Hepatocyte (in vitro differentiated cells): ENCODE data around the gene NR2F2. TPM values are rescaled to one million over a fixed set of nuclear protein-coding genes. Genes with fewer than 3 reads are reported as not detected.

Source experiments
- DNase-seq: peaks from one replicate; pipeline ENCODE4 v3.0.0-alpha.2; 2016; ENCODE audit warnings: low spot score
- H2AFZ ChIP-seq: fragments of 200-600 bp; sonication (generic); 2 replicates; pipeline ENCODE4 v1.6.0; 2016; ENCODE audit warnings: antibody characterized with exemption, mild to moderate bottlenecking
- H3K27ac ChIP-seq: fragments of 200-600 bp; sonication (generic); 2 replicates; pipeline ENCODE4 v1.5.1; 2016; ENCODE audit warnings: mild to moderate bottlenecking
- H3K27me3 ChIP-seq: fragments of 200-600 bp; sonication (generic); 2 replicates; pipeline ENCODE4 v1.6.1; 2016
- H3K36me3 ChIP-seq: fragments of 200-600 bp; sonication (generic); replicated peaks from 2 replicates; pipeline ENCODE4 v1.5.1; 2016; ENCODE audit warnings: low read depth; ENCODE audit not compliant: insufficient read depth
- H3K4me1 ChIP-seq: fragments of 200-600 bp; sonication (generic); 2 replicates; pipeline ENCODE4 v1.5.1; 2016; ENCODE audit warnings: mild to moderate bottlenecking, moderate library complexity; ENCODE audit not compliant: insufficient read depth
- H3K4me2 ChIP-seq: fragments of 200-600 bp; sonication (generic); 2 replicates; pipeline ENCODE4 v1.6.0; 2016
- H3K4me3 ChIP-seq: fragments of 200-600 bp; sonication (generic); 2 replicates; pipeline ENCODE4 v1.5.1; 2016; ENCODE audit warnings: mild to moderate bottlenecking
- H3K79me2 ChIP-seq: fragments of 200-600 bp; sonication (generic); 2 replicates; pipeline ENCODE4 v1.6.0; 2017; ENCODE audit warnings: mild to moderate bottlenecking
- H3K9me2 ChIP-seq: fragments of 200-600 bp; sonication (generic); replicated peaks from 2 replicates; pipeline ENCODE4 v1.6.0; 2017; ENCODE audit warnings: mild to moderate bottlenecking; ENCODE audit not compliant: insufficient read depth
- H3K9me3 ChIP-seq: fragments of 200-600 bp; sonication (generic); 2 replicates; pipeline ENCODE4 v1.5.1; 2016; ENCODE audit warnings: low read depth, mild to moderate bottlenecking
- H4K20me1 ChIP-seq: fragments of 200-600 bp; sonication (generic); 2 replicates; pipeline ENCODE4 v1.6.0; 2016; ENCODE audit warnings: mild to moderate bottlenecking; ENCODE audit not compliant: insufficient read depth, poor library complexity, severe bottlenecking
- EZH2 ChIP-seq: fragments of 200-600 bp; sonication (generic); IDR thresholded peaks from 2 replicates; pipeline ENCODE4 v1.6.1; 2016; ENCODE audit warnings: antibody characterized with exemption, mild to moderate bottlenecking, borderline replicate concordance
- EZH2phosphoT487 ChIP-seq: fragments of 200-600 bp; sonication (generic); IDR thresholded peaks from one replicate; pipeline ENCODE4 v1.6.1; 2018; ENCODE audit warnings: antibody characterized with exemption, mild to moderate bottlenecking, low read depth, moderate library complexity; ENCODE audit not compliant: unreplicated experiment, severe bottlenecking
- WGBS: methylation state at CpG from one replicate; pipeline ENCODE4 v1.1.6; 2016; ENCODE audit warnings: low lambda C conversion rate; ENCODE audit errors: missing lambda C conversion rate; 5-methylcytosine and 5-hydroxymethylcytosine counted together
- polyA plus RNA-seq: library from polyadenylated mRNA; unstranded; fragments of >200 nt; fragmentation: Nextera tagmentation; extraction: Ambion mirVana; gene quantifications from 2 replicates; pipeline ENCODE4 v1.2.1, GENCODE V29; 2016
- total RNA-seq: library from RNA; depleted of rRNA; stranded (reverse); fragments of >200 nt; gene quantifications from 2 replicates; pipeline ENCODE4 v1.2.3, GENCODE V29; 2014
- TF ChIP-seq, protein P1 (sequence below): fragments of 200-600 bp; sonication (generic); IDR thresholded peaks from 2 replicates; pipeline ENCODE4 v1.5.1; 2016; ENCODE audit warnings: antibody characterized with exemption, mild to moderate bottlenecking; ENCODE audit not compliant: poor library complexity

The NR2F2 gene
- total and polyA plus RNA-seq, 2 experiments from 2014 or later, result 23.0 to 27.9 TPM

- TF ChIP-seq, protein P1, sequence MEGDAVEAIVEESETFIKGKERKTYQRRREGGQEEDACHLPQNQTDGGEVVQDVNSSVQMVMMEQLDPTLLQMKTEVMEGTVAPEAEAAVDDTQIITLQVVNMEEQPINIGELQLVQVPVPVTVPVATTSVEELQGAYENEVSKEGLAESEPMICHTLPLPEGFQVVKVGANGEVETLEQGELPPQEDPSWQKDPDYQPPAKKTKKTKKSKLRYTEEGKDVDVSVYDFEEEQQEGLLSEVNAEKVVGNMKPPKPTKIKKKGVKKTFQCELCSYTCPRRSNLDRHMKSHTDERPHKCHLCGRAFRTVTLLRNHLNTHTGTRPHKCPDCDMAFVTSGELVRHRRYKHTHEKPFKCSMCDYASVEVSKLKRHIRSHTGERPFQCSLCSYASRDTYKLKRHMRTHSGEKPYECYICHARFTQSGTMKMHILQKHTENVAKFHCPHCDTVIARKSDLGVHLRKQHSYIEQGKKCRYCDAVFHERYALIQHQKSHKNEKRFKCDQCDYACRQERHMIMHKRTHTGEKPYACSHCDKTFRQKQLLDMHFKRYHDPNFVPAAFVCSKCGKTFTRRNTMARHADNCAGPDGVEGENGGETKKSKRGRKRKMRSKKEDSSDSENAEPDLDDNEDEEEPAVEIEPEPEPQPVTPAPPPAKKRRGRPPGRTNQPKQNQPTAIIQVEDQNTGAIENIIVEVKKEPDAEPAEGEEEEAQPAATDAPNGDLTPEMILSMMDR, result no peak
- TF ChIP-seq EZH2 (no peak), EZH2phosphoT487 (no peak)
- peaks cover 22% of the 10 kb centered on the region for H3K4me1 ChIP-seq
- H3K9me2 ChIP-seq, result no peaks in the 10 kb centered on the region
- H3K36me3 ChIP-seq, result no peaks in the 10 kb centered on the region
- H3K27me3 ChIP-seq, result no peaks in the 10 kb centered on the region
- H2AFZ ChIP-seq, result peak overlapping the region; percentile 22
- peaks cover 87% of the 10 kb centered on the region for H3K79me2 ChIP-seq
- H3K4me3 ChIP-seq, result peak overlapping the region; percentile 61
- 2% methylated on average over 51 of the region's 70 CpGs for WGBS
- peak overlapping the region; percentile 96 for H3K4me2 ChIP-seq
- no peaks in the 10 kb centered on the region for H3K9me3 ChIP-seq
- H4K20me1 ChIP-seq, result peaks cover 51% of the 10 kb centered on the region
- peak overlapping the region; percentile 94 for H3K27ac ChIP-seq
- peak; percentile 67 for DNase-seq
These were observed 1.6 kb downstream of the NR2F2 start for GRCh38 chr15:96331945-96332636.

- DNase-seq, result no peak
- Histone ChIP-seq H3K27ac (peak overlapping the region; percentile 94), H3K79me2 (peaks cover 91% of the 10 kb centered on the region), H2AFZ (no peak overlapping the region), H3K4me2 (peak overlapping the region; percentile 96), H3K9me2 (no peaks in the 10 kb centered on the region), H3K4me3 (peak overlapping the region; percentile 61), H3K27me3 (no peaks in the 10 kb centered on the region), H4K20me1 (peaks cover 55% of the 10 kb centered on the region), H3K9me3 (no peaks in the 10 kb centered on the region), H3K36me3 (no peaks in the 10 kb centered on the region), H3K4me1 (peaks cover 19% of the 10 kb centered on the region)
- TF ChIP-seq EZH2 (no peak), EZH2phosphoT487 (no peak)
- TF ChIP-seq, protein P1, result no peak
- 1% methylated on average over 12 of the region's 12 CpGs for whole genome bisulfite sequencing
These were observed 2.2 kb downstream of the NR2F2 start for GRCh38 chr15:96332637-96333121.

DNA sequence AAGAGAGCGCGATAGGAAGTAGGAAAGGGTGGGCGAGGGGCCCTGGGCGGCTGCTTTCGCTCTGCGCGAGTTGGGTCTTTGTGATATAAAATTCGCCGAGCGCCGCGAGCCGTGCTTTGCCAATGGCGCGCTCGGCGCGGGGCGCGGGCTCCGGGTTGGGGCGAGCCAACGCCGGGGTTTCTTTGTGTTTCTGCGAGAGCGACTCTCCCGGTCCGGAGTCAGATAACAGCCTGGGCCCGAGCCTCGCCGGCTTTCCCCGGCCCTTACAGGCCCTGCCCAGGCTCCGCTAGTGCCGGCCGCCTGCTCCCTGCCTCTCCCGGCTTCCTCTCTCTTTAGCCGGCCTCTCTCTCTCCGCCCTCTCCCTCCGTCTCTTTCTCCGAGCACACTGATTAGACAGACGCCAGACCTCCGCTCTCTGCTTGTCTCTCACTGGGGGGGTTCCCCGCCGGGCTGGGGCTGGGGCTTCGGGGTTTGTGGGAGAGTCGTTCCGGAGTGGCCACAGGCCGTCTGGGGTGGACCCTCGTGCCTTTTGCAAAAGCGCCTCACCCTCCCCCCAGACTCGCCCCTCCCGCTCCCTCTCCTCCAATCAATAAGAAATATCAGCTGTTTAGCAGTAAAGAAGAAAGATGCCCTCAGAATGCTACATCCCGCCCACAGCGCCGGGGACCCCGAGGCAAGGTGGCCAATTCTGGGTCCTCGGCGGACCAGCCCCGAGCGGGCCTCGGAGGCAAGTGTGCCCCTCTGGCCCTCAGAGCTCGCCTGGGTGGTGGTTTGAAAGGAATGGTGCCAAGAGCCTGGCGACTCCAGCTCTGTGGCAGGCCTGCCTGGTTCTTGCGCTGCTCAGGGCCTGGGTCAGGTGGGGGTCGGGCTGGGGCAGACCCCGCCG, 2.9 kb downstream of the NR2F2 start:
- Histone ChIP-seq H4K20me1 (peaks cover 58% of the 10 kb centered on the region), H3K4me2 (peak overlapping the region; percentile 96), H3K36me3 (no peaks in the 10 kb centered on the region), H3K27ac (peak overlapping the region; percentile 94), H3K79me2 (peaks cover 91% of the 10 kb centered on the region), H2AFZ (no peak overlapping the region), H3K9me3 (no peaks in the 10 kb centered on the region), H3K9me2 (no peaks in the 10 kb centered on the region), H3K27me3 (no peaks in the 10 kb centered on the region), H3K4me3 (peak overlapping the region; percentile 61), H3K4me1 (peaks cover 15% of the 10 kb centered on the region)
- DNase-seq, result peak; percentile 54
- TF ChIP-seq EZH2 (no peak), EZH2phosphoT487 (no peak)
- TF ChIP-seq, protein P1, result no peak
- 2% methylated on average over 37 of the region's 67 CpGs for WGBS
